Panc1 (cell line): ENCODE measurements around the gene AK4.

ENCODE experiments used
- CTCF ChIP-seq: fragments of 450-650 bp; IDR thresholded peaks from 2 replicates; pipeline ENCODE4 v1.5.1; 2017; ENCODE audit warnings: mild to moderate bottlenecking
- POLR2AphosphoS5 ChIP-seq: IDR thresholded peaks from 2 replicates; pipeline ENCODE4 v1.6.1; 2012; ENCODE audit warnings: mild to moderate bottlenecking, low read depth, low read length, moderate library complexity
- SIN3A ChIP-seq: IDR thresholded peaks from 2 replicates; pipeline ENCODE4 v1.6.1; 2012; ENCODE audit warnings: low read depth, mild to moderate bottlenecking, low read length, moderate library complexity, borderline replicate concordance; ENCODE audit not compliant: insufficient read depth
- TCF7L2 ChIP-seq: IDR thresholded peaks from 2 replicates; pipeline ENCODE4 v1.6.1; 2011; ENCODE audit warnings: mild to moderate bottlenecking, low read depth, low read length, inconsistent platforms
- TF ChIP-seq, protein P1 (sequence below), 2 experiments: IDR thresholded peaks; 2 replicates each; pipeline ENCODE4 v1.6.1; 2011 to 2012; ENCODE audit warnings: low read depth in 2 of 2, control low read depth in 1 of 2, low read length in 1 of 2, mild to moderate bottlenecking in 1 of 2, moderate library complexity in 1 of 2; ENCODE audit not compliant: insufficient read depth in 1 of 2

DNA sequence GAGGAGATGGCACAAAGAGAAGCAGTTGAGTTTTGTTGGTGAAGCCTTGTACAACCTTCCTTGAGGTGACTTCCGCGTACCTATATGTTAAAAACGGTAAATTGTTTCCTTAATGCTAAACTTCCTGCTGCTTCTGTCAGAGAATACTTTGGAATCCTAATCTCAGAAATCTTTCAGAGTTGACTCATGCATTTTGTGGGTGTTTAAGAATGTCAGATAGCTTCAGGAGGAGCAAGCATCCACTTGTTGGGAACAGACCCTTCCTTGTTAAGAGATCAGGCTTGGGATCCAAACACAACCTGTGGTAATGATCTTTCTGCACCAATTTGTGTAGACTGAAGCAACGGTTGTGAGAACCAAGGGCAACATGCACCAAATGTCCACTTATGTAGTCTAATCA lies 29.5 kb downstream of the AK4 start:
- TF ChIP-seq CTCF (no peak), POLR2AphosphoS5 (no peak), SIN3A (no peak), TCF7L2 (no peak)
- TF ChIP-seq, protein P1, sequence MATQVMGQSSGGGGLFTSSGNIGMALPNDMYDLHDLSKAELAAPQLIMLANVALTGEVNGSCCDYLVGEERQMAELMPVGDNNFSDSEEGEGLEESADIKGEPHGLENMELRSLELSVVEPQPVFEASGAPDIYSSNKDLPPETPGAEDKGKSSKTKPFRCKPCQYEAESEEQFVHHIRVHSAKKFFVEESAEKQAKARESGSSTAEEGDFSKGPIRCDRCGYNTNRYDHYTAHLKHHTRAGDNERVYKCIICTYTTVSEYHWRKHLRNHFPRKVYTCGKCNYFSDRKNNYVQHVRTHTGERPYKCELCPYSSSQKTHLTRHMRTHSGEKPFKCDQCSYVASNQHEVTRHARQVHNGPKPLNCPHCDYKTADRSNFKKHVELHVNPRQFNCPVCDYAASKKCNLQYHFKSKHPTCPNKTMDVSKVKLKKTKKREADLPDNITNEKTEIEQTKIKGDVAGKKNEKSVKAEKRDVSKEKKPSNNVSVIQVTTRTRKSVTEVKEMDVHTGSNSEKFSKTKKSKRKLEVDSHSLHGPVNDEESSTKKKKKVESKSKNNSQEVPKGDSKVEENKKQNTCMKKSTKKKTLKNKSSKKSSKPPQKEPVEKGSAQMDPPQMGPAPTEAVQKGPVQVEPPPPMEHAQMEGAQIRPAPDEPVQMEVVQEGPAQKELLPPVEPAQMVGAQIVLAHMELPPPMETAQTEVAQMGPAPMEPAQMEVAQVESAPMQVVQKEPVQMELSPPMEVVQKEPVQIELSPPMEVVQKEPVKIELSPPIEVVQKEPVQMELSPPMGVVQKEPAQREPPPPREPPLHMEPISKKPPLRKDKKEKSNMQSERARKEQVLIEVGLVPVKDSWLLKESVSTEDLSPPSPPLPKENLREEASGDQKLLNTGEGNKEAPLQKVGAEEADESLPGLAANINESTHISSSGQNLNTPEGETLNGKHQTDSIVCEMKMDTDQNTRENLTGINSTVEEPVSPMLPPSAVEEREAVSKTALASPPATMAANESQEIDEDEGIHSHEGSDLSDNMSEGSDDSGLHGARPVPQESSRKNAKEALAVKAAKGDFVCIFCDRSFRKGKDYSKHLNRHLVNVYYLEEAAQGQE (IDR thresholded peaks at IDR 0.05; ENCODE audit: insufficient read depth in 1 of 2, low read depth in 2 of 2, low read length in 1 of 2) = no peak
